GM06990 (cell line): ENCODE measurements around the gene PLD4.
"Not testable (repeated sequence)": the region's sequence is repeated elsewhere in the genome, so short reads cannot be mapped to it uniquely, and the experiment has no call there.

Source experiments
- DNase-seq: peaks from one replicate; pipeline ENCODE4 v3.0.0-alpha.2; 2011; ENCODE audit not compliant: insufficient read length; ENCODE audit errors: extremely low read depth
- H3K27me3 ChIP-seq: replicated peaks from 2 replicates; pipeline ENCODE4 v1.6.0; 2011; ENCODE audit warnings: low read length; ENCODE audit not compliant: control insufficient read depth, insufficient read depth
- H3K36me3 ChIP-seq: 2 replicates; pipeline ENCODE4 v1.5.1; 2011; ENCODE audit warnings: low read length; ENCODE audit not compliant: control insufficient read depth, insufficient read depth
- H3K4me3 ChIP-seq: replicated peaks from 2 replicates; pipeline ENCODE4 v1.5.1; 2011; ENCODE audit warnings: low read depth, mild to moderate bottlenecking, control low read depth, low read length
- TF ChIP-seq, protein P1 (sequence below): IDR thresholded peaks from 2 replicates; pipeline ENCODE4 v1.5.1; 2011; ENCODE audit warnings: low read length, control low read depth, mild to moderate bottlenecking, inconsistent platforms; ENCODE audit not compliant: insufficient read depth, poor library complexity, severe bottlenecking

PLD4 gene

DNA sequence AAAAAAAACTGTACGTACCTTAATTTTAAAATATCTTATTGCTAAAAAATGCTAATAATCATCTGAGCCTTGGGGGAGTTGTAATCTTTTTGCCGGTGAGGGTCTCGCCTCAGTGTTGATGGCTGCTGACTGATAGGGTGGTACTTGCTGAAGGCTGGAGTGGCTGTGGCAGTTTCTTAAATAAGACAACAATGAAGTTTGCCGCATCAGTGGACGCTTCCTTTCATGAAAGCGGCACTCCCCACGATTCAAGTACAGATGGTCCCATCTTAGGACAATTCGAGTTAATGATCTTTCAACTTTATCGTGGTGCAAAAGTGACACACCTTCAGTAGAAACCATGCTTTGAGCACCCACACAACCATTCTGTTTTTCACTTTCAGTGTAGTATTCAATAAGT, 7.6 kb upstream of the PLD4 start:
- TF ChIP-seq, protein P1, sequence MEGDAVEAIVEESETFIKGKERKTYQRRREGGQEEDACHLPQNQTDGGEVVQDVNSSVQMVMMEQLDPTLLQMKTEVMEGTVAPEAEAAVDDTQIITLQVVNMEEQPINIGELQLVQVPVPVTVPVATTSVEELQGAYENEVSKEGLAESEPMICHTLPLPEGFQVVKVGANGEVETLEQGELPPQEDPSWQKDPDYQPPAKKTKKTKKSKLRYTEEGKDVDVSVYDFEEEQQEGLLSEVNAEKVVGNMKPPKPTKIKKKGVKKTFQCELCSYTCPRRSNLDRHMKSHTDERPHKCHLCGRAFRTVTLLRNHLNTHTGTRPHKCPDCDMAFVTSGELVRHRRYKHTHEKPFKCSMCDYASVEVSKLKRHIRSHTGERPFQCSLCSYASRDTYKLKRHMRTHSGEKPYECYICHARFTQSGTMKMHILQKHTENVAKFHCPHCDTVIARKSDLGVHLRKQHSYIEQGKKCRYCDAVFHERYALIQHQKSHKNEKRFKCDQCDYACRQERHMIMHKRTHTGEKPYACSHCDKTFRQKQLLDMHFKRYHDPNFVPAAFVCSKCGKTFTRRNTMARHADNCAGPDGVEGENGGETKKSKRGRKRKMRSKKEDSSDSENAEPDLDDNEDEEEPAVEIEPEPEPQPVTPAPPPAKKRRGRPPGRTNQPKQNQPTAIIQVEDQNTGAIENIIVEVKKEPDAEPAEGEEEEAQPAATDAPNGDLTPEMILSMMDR: no peak
- Histone ChIP-seq H3K27me3 (no peaks in the 10 kb centered on the region), H3K36me3 (no peaks in the 10 kb centered on the region), H3K4me3 (no peak overlapping the region)
- no peak for DNase-seq

DNA sequence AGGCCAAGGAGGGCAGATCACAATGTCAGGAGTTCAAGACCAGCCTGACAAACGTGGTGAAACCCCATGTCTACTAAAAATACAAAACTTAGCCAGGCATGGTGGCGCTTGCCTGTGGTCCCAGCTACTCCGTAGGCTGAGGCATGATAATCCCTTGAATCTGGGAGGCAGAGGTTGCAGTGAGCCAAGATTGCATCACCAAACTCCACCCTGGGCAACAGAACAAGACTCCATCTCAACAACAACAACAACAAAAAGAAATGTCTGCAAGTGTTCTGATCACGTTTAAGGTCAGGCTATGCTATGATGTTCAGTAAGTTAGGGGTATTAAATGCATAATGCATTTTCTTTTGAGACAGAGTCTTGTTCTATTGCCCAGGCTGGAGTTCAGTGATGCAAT, 6.7 kb upstream of the PLD4 start:
- H3K4me3 ChIP-seq: no peak overlapping the region
- H3K36me3 ChIP-seq: no peaks in the 10 kb centered on the region
- DNase-seq: no peak
- TF ChIP-seq, protein P1: no peak
- H3K27me3 ChIP-seq: no peaks in the 10 kb centered on the region

DNA sequence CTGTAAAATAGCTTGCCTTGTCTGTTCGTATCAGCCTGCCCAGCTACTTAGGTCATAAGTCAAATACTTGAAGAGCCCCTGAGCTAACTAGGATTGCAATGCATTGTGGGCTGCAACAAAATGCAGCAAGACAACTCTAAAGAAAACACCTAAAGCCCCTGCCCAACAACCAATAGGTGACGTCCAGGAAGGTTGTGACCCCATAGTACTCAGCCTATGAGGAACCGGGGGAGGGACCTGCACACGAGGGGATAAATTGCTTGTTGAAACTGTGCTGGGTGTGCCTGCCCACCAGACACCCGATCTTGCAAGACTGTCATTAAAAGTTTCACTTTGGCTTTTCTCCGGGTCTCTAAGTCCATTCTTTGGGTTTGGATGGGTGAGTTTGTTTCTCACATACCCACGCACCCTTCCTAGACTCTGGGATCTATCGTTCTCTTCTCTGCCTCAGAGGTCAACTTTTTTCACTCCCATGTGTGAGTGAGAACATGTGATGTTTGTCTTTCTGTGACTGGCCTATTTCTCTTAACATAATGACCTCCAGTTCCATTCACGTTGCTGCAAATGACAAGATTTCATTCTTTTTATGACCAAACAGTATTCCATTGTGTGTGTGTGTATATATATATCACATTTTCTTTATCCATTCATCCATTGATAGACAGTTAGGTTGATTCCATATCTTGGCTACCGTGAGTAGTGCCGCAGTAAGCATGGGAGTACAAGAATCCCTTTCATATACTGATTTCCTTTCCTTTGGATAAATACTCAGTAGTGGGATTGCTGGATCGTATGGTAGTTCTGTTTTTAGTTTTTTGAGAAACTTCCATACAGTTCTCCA, 5.3 kb upstream of the PLD4 start:
- H3K27me3 ChIP-seq, H3K36me3 ChIP-seq, H3K4me3 ChIP-seq, DNase-seq: not testable (repeated sequence)

DNA sequence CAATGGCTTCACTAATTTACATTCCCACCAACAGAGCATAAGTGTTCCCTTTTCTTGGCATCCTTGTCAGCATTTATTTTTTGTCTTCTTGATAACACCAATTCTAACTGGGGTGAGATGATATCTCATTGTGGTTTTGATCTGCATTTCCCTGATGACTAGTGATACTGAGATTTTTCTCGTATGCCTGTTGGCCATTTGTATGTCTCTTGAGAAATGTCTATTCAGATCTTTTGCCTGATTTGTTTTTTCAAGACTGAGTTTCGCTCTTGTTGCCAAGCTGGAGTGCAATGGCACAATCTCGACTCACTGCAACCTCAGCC, 4.7 kb upstream of the PLD4 start:
- no peak for DNase-seq
- TF ChIP-seq, protein P1: no peak
- H3K4me3 ChIP-seq: no peak overlapping the region

DNA sequence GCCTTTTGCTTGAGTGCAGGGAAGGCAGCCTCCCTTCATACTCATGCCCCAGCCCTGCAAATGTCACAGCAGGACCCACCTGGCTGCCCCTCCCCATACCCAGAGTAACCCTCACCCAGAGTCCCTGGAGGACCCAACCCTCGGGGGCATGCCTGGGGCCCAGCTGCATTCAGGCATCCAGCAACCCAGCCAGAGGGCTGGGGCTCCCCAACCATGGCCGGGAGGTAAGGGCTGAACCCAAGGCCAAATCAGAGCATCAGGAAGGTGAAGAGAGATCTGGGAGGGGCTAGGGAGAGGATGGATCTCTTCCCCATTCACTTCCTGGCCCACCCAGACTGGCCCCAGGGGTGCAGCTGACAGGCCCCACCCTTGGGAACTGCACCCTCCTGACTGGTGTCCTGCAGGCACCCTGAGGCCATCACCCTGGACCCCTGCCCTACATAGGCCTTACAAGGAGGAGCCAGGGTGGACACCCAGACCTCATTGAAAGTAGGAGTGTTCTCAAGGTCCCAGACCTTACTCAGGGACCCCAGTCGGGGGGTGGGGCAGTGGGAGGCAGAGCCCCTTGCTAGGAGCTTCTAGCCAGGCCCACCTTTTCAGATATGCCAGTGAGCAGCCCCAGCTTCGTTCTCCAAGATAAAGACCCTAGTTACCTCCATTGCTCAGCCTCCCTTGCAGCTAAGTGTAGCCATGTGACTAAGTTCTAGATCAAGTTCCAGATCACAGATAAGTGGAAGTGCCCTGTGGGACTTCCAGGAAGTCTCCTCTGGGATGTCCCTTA, 849 bp upstream of the PLD4 start:
- no peak overlapping the region for H3K4me3 ChIP-seq
- no peak for DNase-seq
- TF ChIP-seq, protein P1: no peak
- H3K36me3 ChIP-seq: no peaks in the 10 kb centered on the region
- no peaks in the 10 kb centered on the region for H3K27me3 ChIP-seq

More for the DNA sequence above, 4.7 kb upstream of the PLD4 start:
- H3K27me3 ChIP-seq: no peaks in the 10 kb centered on the region
- no peaks in the 10 kb centered on the region for H3K36me3 ChIP-seq

DNA sequence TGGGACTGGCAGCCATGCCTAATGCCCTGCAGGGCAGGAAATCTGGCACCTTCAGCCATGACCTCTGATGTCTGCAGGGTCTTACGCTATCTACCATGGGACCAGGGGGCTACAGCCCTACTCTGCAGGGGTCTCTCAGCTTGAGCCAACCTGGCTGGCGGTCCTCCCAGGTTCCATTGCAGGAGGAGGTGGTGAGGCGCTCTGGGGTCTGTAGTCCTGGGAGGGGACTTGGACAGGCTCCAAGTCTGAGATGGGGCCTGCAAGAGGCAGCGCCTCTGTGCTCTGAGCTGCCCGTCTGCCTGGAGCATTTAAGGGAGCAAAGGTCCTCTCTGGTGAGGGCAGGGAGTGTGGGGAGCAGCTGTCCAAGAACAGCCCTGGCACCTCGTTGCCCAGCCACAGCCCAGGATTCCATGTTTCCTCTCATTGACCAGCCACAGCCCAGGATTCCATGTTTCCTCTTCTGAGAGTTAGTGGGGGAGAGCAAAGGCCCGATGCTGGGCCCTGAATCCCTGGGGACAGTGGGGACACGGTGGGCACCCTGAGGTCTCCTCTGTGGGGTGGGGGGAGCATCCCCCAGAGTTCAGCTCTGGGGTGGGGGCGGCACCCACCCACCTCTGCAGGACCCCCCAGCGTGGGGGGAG, 655 bp downstream of the PLD4 start:
- no peaks in the 10 kb centered on the region for H3K27me3 ChIP-seq
- DNase-seq: no peak
- H3K4me3 ChIP-seq: no peak overlapping the region
- TF ChIP-seq, protein P1: no peak
- no peaks in the 10 kb centered on the region for H3K36me3 ChIP-seq
